ENCODE measurements around the gene SCGB1C1. TPM values are rescaled to one million over a fixed set of nuclear protein-coding genes. Genes with fewer than 3 reads are reported as not detected.

The SCGB1C1 gene
- total and polyA plus RNA-seq, 10 of the 15 experiments (the other 5 are each of a cell fraction or from before 2014, with no cell fraction given) = not detected

- TF ChIP-seq, protein P1, sequence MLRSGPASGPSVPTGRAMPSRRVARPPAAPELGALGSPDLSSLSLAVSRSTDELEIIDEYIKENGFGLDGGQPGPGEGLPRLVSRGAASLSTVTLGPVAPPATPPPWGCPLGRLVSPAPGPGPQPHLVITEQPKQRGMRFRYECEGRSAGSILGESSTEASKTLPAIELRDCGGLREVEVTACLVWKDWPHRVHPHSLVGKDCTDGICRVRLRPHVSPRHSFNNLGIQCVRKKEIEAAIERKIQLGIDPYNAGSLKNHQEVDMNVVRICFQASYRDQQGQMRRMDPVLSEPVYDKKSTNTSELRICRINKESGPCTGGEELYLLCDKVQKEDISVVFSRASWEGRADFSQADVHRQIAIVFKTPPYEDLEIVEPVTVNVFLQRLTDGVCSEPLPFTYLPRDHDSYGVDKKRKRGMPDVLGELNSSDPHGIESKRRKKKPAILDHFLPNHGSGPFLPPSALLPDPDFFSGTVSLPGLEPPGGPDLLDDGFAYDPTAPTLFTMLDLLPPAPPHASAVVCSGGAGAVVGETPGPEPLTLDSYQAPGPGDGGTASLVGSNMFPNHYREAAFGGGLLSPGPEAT (IDR thresholded peaks at IDR 0.05; ENCODE audit: low read depth) = no peak
- TF ChIP-seq SMC3 (IDR thresholded peaks at IDR 0.05; ENCODE audit: borderline replicate concordance, low read length) (no peak), ZBTB33 (IDR thresholded peaks at IDR 0.05) (no peak), BRCA1 (IDR thresholded peaks at IDR 0.05; ENCODE audit: low read depth, low read length) (no peak), SMARCA5 (IDR thresholded peaks at IDR 0.05) (no peak), SMAD1 (IDR thresholded peaks at IDR 0.05; ENCODE audit: low read depth, partially characterized antibody) (no peak), NFIC (IDR thresholded peaks at IDR 0.05; ENCODE audit: low read depth, low read length) (no peak)
Observed at GRCh38 chr11:227824-228379, 35.0 kb downstream of the SCGB1C1 start (continued).

- in situ Hi-C loops (cut with MboI) = no loop called here
- H2AFZ ChIP-seq (ENCODE audit: control insufficient read depth, low read depth, low read length) = no peak overlapping the region
- no peaks in the 10 kb centered on the region; the same call in none of the 2 replicates for H3K79me2 ChIP-seq (ENCODE audit: control insufficient read depth, insufficient read depth, low read length)
- ChIA-PET SMC1A (ENCODE audit: uncharacterized antibody, unreplicated experiment) (interaction anchor here (1.0 to 1.6 kb wide), 3 partner anchors 14 to 38 kb away, joined by 3 to 5 read pairs (median 3); no protein-coding TSS in a partner anchor), POLR2A (interaction anchor here (1.2 kb wide), 2 partner anchors 11 to 22 kb away, joined by 4 read pairs; no protein-coding TSS in a partner anchor), RAD21 (ENCODE audit: unreplicated experiment) (no interaction called here), CTCF (no interaction called here)
- H3K4me2 ChIP-seq (ENCODE audit: control insufficient read depth, insufficient read depth) = no peak overlapping the region
- H4K20me1 ChIP-seq (ENCODE audit: control insufficient read depth, insufficient read depth) = no peaks in the 10 kb centered on the region
- intact Hi-C loops (cut with micrococcal nuclease; ENCODE audit: unreplicated experiment) = no loop called here
- no peaks in the 10 kb centered on the region for H3K4me1 ChIP-seq (ENCODE audit: control insufficient read depth, insufficient read depth, low read length)
- H3K27ac ChIP-seq (ENCODE audit: control insufficient read depth, insufficient read depth) = no peak overlapping the region
- no peaks in the 10 kb centered on the region for H3K27me3 ChIP-seq (replicated peaks in 1 of 2; ENCODE audit: control insufficient read depth in 2 of 2, insufficient read depth in 2 of 2, low read length in 1 of 2)
- no peaks in the 10 kb centered on the region for H3K9me3 ChIP-seq (replicated peaks; ENCODE audit: control insufficient read depth, insufficient read depth, low read length)
- no peaks in the 10 kb centered on the region for H3K36me3 ChIP-seq (ENCODE audit: control insufficient read depth in 2 of 2, insufficient read depth in 2 of 2, low read length in 1 of 2)
- DNase-seq (ENCODE audit: low read depth, low spot score) = no peak
- no TSS peak for BruUV-seq (replicated peaks)
- no peak for FAIRE-seq
- no peak for ATAC-seq
- no peak overlapping the region for H3K4me3 ChIP-seq
- H3K9ac ChIP-seq (ENCODE audit: control insufficient read depth, insufficient read depth, low read length) = no peak overlapping the region
- WGBS (ENCODE audit: insufficient coverage, insufficient replicate concordance, low lambda C conversion rate, missing lambda C conversion rate) = 93% methylated on average over 10 of the region's 10 CpGs
- TF ChIP-seq, protein P2, sequence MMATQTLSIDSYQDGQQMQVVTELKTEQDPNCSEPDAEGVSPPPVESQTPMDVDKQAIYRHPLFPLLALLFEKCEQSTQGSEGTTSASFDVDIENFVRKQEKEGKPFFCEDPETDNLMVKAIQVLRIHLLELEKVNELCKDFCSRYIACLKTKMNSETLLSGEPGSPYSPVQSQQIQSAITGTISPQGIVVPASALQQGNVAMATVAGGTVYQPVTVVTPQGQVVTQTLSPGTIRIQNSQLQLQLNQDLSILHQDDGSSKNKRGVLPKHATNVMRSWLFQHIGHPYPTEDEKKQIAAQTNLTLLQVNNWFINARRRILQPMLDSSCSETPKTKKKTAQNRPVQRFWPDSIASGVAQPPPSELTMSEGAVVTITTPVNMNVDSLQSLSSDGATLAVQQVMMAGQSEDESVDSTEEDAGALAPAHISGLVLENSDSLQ (IDR thresholded peaks at IDR 0.05) = no peak
- no peak for TF ChIP-seq IRF3 (IDR thresholded peaks at IDR 0.05)
- no peak for TF ChIP-seq POLR2A (IDR thresholded peaks at IDR 0.05; ENCODE audit: low read depth, low read length)
- no peak for TF ChIP-seq IKZF1 (conservative IDR thresholded peaks at IDR 0.05)
- no peak for TF ChIP-seq MYB (IDR thresholded peaks at IDR 0.05; ENCODE audit: borderline replicate concordance, low read depth, low read length)
- TF ChIP-seq IKZF2 (IDR thresholded peaks at IDR 0.05) = no peak
- TF ChIP-seq ATF3 (IDR thresholded peaks at IDR 0.05; ENCODE audit: borderline replicate concordance, extremely low read depth, low read depth, low read length) = no peak
- TF ChIP-seq RELA (IDR thresholded peaks at IDR 0.05; ENCODE audit: borderline replicate concordance, partially characterized antibody) = no peak
- TF ChIP-seq SP1 (IDR thresholded peaks at IDR 0.05; ENCODE audit: low read depth, low read length) = no peak
- no peak for TF ChIP-seq TCF7 (IDR thresholded peaks at IDR 0.05; ENCODE audit: borderline replicate concordance)
- no peak for TF ChIP-seq SREBF1 (IDR thresholded peaks at IDR 0.05; ENCODE audit: low read length)
Observed at GRCh38 chr11:230431-230830, 37.6 kb downstream of the SCGB1C1 start.
